ENCODE measurements around the gene BABAM2.
A peak's percentile ranks its signal among the peaks of the same experiment; 100 is the strongest.

The BABAM2 gene

DNA sequence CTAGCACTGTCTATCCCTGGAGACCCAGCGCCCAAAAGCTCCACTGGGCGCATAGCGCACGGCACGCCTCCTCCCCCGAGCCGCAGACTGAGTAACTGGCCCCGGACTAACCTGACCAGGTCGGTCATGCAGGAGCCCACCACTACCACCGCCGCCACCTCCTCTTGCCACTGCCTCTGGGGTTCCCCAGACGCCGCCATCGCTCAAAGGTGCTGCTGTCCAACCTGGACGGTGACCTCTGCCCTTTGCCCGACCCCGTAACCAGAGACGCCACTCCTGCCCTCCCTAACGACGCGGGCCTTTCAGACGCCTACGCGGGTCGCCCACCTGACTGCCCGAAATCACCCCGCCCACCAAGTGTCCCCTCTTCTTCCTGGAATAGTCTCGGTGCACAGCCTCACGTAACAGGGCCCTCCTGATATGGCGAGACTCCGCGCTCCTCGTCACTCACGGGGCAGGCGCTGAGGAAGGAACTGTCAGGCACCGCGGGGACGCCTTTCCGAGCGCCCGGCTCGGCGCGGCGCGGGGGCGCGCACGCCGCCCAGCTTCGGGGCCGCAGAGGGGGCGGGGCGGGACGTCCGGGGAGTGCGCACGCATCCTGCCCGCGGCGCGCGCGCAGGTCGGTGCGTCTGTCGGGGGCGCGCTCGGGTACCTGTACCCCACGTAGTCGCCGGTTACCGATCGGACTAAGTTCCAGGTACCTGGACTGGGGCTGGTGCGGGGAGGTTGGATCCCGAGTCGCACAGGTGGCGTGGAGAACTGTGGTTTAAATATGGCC is at the start of gene BABAM2, which contains the start of gene RBKS (continued):
- TF ChIP-seq ZSCAN5A (tag by site-specific recombination; IDR thresholded peaks at IDR 0.05) (0 out of 2 replicates have a peak, but pooled peaks have one; percentile 66), ZNF530 (tag by site-specific recombination; IDR thresholded peaks at IDR 0.05; ENCODE audit: low read depth) (no peak), ZNF324 (tag by site-specific recombination; IDR thresholded peaks at IDR 0.05) (peak; percentile 36; the same call in 1 of the 2 replicates), GLIS2 (tag by site-specific recombination; IDR thresholded peaks at IDR 0.05) (no peak), CTCF (tag by site-specific recombination; IDR thresholded peaks at IDR 0.05) (no peak; the same call in 1 of the 2 replicates), BCL11B (tag by site-specific recombination; IDR thresholded peaks at IDR 0.05; ENCODE audit: low read depth) (peak; percentile 100), KLF1 (tag by site-specific recombination; IDR thresholded peaks at IDR 0.05) (peak; percentile 55; the same call in 1 of the 2 replicates), FEZF1 (tag by site-specific recombination; IDR thresholded peaks at IDR 0.05) (no peak), ZNF112 (tag by site-specific recombination; IDR thresholded peaks at IDR 0.05) (no peak), ZNF792 (tag by site-specific recombination; IDR thresholded peaks at IDR 0.05) (no peak), ZBTB21 (tag by site-specific recombination; IDR thresholded peaks at IDR 0.05) (0 out of 2 replicates have a peak, but pooled peaks have one; percentile 11), OVOL3 (tag by site-specific recombination; IDR thresholded peaks at IDR 0.05) (no peak), ZNF518A (tag by site-specific recombination; conservative IDR thresholded peaks at IDR 0.05; ENCODE audit: low read depth) (no peak), ZNF138 (tag by site-specific recombination; IDR thresholded peaks at IDR 0.05; ENCODE audit: borderline replicate concordance) (no peak; the same call in 1 of the 2 replicates), ZNF37A (tag by site-specific recombination; IDR thresholded peaks at IDR 0.05) (no peak), ZBTB6 (tag by site-specific recombination; IDR thresholded peaks at IDR 0.05) (no peak), ZNF629 (tag by site-specific recombination; IDR thresholded peaks at IDR 0.05) (no peak; the same call in 1 of the 2 replicates), ZNF341 (tag by site-specific recombination; IDR thresholded peaks at IDR 0.05; ENCODE audit: low read depth) (no peak), ZBTB7A (tag by site-specific recombination; IDR thresholded peaks at IDR 0.05; ENCODE audit: low read depth) (no peak), ZNF639 (tag by site-specific recombination; IDR thresholded peaks at IDR 0.05) (peak; percentile 29; the same call in 1 of the 2 replicates), ZNF571 (tag by site-specific recombination; IDR thresholded peaks at IDR 0.05) (no peak), ZNF175 (tag by site-specific recombination; IDR thresholded peaks at IDR 0.05) (no peak)
- TF ChIP-seq, protein P1, sequence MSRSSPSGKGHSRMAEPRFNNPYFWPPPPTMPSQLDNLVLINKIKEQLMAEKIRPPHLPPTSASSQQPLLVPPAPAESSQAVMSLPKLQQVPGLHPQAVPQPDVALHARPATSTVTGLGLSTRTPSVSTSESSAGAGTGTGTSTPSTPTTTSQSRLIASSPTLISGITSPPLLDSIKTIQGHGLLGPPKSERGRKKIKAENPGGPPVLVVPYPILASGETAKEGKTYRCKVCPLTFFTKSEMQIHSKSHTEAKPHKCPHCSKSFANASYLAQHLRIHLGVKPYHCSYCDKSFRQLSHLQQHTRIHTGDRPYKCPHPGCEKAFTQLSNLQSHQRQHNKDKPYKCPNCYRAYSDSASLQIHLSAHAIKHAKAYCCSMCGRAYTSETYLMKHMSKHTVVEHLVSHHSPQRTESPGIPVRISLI (tag by site-specific recombination; IDR thresholded peaks at IDR 0.05) = no peak
- TF ChIP-seq, protein P2, sequence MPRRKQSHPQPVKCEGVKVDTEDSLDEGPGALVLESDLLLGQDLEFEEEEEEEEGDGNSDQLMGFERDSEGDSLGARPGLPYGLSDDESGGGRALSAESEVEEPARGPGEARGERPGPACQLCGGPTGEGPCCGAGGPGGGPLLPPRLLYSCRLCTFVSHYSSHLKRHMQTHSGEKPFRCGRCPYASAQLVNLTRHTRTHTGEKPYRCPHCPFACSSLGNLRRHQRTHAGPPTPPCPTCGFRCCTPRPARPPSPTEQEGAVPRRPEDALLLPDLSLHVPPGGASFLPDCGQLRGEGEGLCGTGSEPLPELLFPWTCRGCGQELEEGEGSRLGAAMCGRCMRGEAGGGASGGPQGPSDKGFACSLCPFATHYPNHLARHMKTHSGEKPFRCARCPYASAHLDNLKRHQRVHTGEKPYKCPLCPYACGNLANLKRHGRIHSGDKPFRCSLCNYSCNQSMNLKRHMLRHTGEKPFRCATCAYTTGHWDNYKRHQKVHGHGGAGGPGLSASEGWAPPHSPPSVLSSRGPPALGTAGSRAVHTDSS (tag by site-specific recombination; IDR thresholded peaks at IDR 0.05) = no peak
